ENCODE data around the gene PCDHB12.
"Not testable (repeated sequence)": the region's sequence is repeated elsewhere in the genome, so short reads cannot be mapped to it uniquely, and the experiment has no call there.

PCDHB12 gene

DNA sequence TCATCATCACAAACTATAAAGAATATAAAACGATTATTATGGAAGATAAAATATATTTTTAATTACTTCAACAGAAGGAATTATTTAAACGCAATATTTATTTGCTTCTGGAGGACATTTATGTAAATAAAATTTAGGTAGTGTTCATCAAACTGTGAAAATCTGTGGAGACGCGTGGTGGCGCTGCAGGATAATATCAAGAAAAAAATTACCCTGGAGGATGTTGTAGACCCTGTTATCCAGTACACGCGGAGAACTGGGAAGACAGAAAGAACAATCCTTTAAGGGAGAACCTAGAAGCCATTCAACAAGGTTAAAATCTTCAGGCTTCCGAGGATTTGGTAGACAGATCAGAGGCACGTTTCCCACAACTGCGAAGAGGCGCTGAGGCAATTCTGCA is at the start of gene PCDHB12:
PCDHB12 (plus strand) TSS at position 242 of the 400 bp plus-strand sequence. CDS start 189 bp downstream, outside the sequence.
- TF ChIP-seq, protein P1, sequence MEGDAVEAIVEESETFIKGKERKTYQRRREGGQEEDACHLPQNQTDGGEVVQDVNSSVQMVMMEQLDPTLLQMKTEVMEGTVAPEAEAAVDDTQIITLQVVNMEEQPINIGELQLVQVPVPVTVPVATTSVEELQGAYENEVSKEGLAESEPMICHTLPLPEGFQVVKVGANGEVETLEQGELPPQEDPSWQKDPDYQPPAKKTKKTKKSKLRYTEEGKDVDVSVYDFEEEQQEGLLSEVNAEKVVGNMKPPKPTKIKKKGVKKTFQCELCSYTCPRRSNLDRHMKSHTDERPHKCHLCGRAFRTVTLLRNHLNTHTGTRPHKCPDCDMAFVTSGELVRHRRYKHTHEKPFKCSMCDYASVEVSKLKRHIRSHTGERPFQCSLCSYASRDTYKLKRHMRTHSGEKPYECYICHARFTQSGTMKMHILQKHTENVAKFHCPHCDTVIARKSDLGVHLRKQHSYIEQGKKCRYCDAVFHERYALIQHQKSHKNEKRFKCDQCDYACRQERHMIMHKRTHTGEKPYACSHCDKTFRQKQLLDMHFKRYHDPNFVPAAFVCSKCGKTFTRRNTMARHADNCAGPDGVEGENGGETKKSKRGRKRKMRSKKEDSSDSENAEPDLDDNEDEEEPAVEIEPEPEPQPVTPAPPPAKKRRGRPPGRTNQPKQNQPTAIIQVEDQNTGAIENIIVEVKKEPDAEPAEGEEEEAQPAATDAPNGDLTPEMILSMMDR (IDR thresholded peaks at IDR 0.05; ENCODE audit: low read depth, low read length, missing control alignments): no peak
- no peak for DNase-seq (ENCODE audit: low read depth)
- no peak within 1 kb of the TSS for H3K4me3 ChIP-seq (ENCODE audit: low read depth, low read length)

DNA sequence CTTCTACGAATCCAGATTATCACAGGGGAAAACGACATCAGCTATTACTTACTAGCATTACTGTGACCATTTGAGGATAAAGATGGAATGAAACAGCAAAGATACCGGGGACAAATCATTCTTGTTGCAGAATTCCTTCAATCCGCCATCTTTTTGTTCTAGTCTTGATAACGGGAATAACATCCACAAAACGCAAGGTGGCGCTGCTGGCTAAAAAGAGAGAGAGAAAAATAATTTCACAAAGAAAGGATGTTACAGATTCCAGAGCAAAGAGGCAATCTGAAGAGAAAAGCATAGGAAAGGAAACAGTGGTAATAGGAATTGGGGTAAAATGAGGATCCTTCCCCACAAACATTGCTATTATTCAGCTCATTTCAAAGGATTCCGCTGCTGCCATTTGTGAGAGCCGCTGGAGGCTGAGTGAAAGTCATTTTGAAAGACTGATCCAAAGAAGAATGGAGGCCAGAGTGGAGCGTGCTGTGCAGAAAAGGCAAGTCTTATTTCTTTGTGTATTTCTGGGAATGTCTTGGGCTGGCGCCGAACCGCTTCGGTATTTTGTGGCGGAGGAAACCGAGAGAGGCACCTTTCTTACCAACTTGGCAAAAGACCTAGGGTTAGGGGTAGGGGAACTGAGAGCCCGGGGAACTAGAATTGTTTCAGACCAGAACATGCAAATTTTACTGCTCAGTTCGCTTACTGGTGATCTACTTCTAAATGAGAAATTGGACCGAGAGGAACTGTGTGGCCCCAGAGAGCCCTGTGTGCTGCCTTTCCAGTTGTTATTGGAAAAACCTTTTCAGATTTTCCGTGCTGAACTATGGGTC is 35.9 kb upstream of the PCDHB12 start, which contains the start of gene PCDHB7:
PCDHB7 (plus strand) TSS at position 264 of the 824 bp plus-strand sequence; CDS start at position 456, 192 bp downstream.
- TF ChIP-seq, protein P1 (IDR thresholded peaks at IDR 0.05; ENCODE audit: low read depth, low read length, missing control alignments): peak; percentile 27
- no peak within 1 kb of the TSS for H3K4me3 ChIP-seq (ENCODE audit: low read depth, low read length)
- no peak for DNase-seq (ENCODE audit: low read depth)

DNA sequence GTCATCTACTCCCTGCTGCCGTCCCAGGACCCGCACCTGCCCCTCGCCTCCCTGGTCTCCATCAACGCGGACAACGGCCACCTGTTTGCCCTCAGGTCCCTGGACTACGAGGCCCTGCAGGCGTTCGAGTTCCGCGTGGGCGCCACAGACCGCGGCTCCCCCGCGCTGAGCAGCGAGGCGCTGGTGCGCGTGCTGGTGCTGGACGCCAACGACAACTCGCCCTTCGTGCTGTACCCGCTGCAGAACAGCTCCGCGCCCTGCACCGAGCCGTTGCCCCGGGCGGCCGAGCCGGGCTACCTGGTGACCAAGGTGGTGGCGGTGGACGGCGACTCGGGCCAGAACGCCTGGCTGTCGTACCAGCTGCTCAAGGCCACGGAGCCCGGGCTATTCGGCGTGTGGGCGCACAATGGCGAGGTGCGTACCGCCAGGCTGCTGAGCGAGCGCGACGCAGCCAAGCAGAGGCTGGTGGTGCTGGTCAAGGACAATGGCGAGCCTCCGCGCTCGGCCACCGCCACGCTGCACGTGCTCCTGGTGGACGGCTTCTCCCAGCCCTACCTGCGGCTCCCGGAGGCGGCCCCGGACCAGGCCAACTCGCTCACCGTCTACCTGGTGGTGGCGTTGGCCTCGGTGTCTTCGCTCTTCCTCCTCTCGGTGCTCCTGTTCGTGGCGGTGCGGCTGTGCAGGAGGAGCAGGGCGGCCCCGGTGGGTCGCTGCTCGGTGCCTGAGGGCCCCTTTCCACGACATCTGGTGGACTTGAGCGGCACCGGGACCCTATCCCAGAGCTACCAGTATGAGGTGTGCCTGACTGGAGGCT is 34.0 kb upstream of the PCDHB12 start:
- DNase-seq (ENCODE audit: low read depth); H3K4me3 ChIP-seq (ENCODE audit: low read depth, low read length): not testable (repeated sequence)

DNA sequence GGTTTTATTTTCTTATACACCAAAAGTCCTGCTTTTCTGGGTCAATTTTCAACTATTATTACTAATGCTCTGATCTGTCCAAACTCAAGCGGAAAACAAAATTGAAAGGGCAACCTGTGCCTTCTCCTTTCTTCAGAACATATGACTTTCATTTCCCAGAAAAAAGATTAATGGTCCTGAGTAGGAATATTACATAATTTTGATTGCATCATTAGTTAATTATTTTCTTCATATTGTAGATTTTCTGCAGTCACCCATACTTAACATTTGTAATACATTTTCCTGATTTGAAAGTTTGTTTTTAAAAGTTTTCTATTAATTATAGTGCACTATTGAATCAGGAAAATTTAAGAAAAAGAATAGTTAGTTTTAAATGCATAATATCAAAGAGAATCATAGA is 32.6 kb upstream of the PCDHB12 start:
- TF ChIP-seq, protein P1 (IDR thresholded peaks at IDR 0.05; ENCODE audit: low read depth, low read length, missing control alignments): no peak
- no peak for DNase-seq (ENCODE audit: low read depth)

DNA sequence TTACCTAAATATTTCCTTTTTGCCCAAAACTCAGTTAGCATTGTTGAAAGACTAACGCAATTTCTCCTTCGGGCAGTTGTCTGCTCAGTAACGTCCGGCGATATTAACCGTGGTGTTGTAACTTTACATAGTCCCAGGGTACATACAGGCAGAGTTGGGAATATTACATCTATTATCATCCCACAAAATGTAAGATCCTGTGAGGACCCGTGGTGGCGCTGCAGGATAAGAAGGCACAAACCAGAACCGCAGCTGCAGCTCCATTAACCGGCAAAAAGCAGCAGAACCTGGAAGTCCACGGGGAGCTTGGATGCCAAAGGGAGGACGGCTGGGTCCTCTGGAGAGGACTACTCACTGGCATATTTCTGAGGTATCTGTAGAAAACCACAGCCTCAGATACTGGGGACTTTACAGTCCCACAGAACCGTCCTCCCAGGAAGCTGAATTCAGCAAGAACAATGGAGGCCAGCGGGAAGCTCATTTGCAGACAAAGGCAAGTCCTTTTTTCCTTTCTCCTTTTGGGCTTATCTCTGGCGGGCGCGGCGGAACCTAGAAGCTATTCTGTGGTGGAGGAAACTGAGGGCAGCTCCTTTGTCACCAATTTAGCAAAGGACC is 30.8 kb upstream of the PCDHB12 start, which contains the start of gene PCDHB8:
PCDHB8 (plus strand) TSS at position 214 of the 615 bp plus-strand sequence; CDS start at position 459, 245 bp downstream.
- H3K4me3 ChIP-seq (ENCODE audit: low read depth, low read length); DNase-seq (ENCODE audit: low read depth): not testable (repeated sequence)

More for the DNA sequence above, 32.6 kb upstream of the PCDHB12 start:
- H3K4me3 ChIP-seq (ENCODE audit: low read depth, low read length): no peak overlapping the region

DNA sequence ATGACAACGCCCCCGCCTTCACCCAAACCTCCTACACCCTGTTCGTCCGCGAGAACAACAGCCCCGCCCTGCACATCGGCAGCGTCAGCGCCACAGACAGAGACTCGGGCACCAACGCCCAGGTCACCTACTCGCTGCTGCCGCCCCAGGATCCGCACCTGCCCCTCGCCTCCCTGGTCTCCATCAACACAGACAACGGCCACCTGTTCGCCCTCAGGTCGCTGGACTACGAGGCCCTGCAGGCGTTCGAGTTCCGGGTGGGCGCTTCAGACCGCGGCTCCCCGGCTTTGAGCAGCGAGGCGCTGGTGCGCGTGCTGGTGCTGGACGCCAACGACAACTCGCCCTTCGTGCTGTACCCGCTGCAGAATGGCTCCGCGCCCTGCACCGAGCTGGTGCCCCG is 29.1 kb upstream of the PCDHB12 start:
- DNase-seq (ENCODE audit: low read depth); H3K4me3 ChIP-seq (ENCODE audit: low read depth, low read length): not testable (repeated sequence)

DNA sequence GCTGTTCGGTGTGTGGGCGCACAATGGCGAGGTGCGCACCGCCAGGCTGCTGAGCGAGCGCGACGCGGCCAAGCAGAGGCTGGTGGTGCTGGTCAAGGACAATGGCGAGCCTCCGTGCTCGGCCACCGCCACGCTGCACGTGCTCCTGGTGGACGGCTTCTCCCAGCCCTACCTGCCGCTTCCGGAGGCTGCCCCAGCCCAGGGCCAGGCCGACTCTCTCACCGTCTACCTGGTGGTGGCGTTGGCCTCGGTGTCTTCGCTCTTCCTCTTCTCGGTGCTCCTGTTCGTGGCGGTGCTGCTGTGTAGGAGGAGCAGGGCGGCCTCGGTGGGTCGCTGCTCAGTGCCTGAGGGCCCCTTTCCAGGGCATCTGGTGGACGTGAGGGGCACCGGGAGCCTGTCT is 28.6 kb upstream of the PCDHB12 start:
- not testable (repeated sequence) for H3K4me3 ChIP-seq (ENCODE audit: low read depth, low read length); DNase-seq (ENCODE audit: low read depth)

DNA sequence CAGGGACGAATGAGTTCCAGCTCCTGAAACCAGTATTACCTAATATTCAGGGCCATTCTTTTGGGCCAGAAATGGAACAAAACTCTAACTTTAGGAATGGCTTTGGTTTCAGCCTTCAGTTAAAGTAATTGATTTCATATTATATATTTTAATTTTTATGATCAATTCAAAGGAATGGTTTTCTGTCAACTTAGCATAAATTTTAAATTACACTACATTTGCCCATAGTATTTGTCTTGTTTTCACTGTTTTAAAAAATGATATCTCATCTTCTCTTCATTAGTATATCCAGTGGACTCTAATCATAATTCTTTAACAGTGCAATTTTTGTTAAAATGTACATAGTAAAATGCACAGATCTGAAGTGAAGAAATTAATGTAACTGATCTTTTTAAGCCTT is 28.2 kb upstream of the PCDHB12 start:
- no peak for DNase-seq (ENCODE audit: low read depth)
- H3K4me3 ChIP-seq (ENCODE audit: low read depth, low read length): no peak overlapping the region
- TF ChIP-seq, protein P1 (IDR thresholded peaks at IDR 0.05; ENCODE audit: low read depth, low read length, missing control alignments): no peak
